ENCODE data around the gene ORAI1. TPM values are rescaled to one million over a fixed set of nuclear protein-coding genes. Genes with fewer than 3 reads are reported as not detected.
A peak's percentile ranks its signal among the peaks of the same experiment; 100 is the strongest.

The ORAI1 gene
- total RNA-seq, 2 donors from 2014 or later = 4.7 to 6.6 TPM

DNA sequence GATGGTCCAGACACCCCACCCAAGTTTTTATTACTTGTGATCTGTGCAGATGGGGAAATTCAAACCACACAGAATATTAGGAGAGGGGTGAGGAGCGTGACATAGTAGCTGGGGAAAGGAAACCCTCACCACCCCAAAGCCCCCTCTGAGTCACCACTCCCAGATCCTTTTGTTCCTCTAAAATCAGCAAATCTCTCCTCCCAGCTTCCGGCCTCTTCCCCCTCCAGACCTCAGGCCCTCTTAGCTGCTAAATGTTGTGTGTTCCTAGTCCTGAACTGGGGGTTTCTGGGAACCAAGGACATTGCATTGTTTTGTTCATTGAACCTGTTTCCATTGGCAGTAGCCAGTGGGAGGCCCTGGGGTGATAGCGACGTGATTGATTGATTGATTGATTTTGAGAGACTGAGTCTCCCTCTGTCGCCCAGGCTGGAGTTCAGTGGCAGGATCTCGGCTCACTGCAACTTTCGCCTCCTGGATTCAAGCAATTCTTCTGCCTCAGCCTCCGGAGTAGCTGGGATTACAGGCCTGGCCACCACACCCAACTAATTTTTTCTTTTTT lies 5.9 kb upstream of the ORAI1 start:
- Histone ChIP-seq H3K9me3 (no peaks in the 10 kb centered on the region), H3K27ac (no peak overlapping the region)
- TF ChIP-seq, protein P1, sequence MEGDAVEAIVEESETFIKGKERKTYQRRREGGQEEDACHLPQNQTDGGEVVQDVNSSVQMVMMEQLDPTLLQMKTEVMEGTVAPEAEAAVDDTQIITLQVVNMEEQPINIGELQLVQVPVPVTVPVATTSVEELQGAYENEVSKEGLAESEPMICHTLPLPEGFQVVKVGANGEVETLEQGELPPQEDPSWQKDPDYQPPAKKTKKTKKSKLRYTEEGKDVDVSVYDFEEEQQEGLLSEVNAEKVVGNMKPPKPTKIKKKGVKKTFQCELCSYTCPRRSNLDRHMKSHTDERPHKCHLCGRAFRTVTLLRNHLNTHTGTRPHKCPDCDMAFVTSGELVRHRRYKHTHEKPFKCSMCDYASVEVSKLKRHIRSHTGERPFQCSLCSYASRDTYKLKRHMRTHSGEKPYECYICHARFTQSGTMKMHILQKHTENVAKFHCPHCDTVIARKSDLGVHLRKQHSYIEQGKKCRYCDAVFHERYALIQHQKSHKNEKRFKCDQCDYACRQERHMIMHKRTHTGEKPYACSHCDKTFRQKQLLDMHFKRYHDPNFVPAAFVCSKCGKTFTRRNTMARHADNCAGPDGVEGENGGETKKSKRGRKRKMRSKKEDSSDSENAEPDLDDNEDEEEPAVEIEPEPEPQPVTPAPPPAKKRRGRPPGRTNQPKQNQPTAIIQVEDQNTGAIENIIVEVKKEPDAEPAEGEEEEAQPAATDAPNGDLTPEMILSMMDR (IDR thresholded peaks at IDR 0.05) = no peak

DNA sequence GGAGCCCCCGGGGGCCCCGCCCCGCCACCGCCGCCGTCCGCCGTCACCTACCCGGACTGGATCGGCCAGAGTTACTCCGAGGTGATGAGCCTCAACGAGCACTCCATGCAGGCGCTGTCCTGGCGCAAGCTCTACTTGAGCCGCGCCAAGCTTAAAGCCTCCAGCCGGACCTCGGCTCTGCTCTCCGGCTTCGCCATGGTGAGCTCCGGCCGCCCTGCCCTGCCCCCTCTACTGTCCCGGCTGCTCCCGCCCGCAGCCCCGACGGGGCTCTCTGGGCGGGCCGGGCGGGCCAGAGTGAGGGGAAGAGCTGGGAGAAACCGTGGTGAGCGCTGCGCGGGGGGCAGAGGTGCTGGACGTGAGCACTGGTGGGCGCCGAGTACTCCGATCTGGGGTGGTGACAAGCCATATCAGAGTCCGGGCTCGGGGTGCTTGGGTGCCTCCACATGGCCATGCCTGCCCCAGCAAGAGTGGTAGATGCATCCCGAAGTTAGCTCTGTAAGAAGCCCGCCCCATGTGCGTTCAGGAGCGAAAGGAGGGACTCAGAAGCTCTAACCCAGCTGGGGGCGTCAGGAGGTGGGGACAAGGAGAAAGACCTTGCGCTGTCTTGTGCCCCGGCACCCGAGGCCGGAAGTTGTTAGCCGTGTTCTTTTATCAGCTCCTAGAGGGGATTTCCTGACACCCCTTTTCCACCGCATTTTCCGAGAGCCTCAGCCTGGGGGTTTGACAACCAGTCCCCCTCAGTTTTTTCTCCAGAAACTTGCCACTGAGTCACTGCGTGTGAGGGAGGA lies 717 bp downstream of the ORAI1 start:
- ATAC-seq (ENCODE audit: insufficient number of reproducible peaks, low FRiP score, low read depth) = no peak
- Histone ChIP-seq H3K27ac (peak overlapping the region; percentile 84 to 93), H3K36me3 (no peaks in the 10 kb centered on the region), H3K4me1 (ENCODE audit: control insufficient read depth in 1 of 2, low read depth in 2 of 2) (peaks cover 7 to 25% of the 10 kb centered on the region in 2 donors), H3K27me3 (replicated peaks; ENCODE audit: insufficient read depth) (no peaks in the 10 kb centered on the region), H3K4me3 (peak overlapping the region; percentile 76), H3K9me3 (no peaks in the 10 kb centered on the region)
- DNase-seq (ENCODE audit: low spot score) = peak; percentile 23
- TF ChIP-seq, protein P1 (IDR thresholded peaks at IDR 0.05) = no peak

More for the DNA sequence above, 5.9 kb upstream of the ORAI1 start:
- no peaks in the 10 kb centered on the region for H3K36me3 ChIP-seq
- no peak for ATAC-seq (ENCODE audit: insufficient number of reproducible peaks, low FRiP score, low read depth)
- H3K4me1 ChIP-seq (ENCODE audit: control insufficient read depth in 1 of 2, low read depth in 2 of 2) = peaks cover 0 to 15% of the 10 kb centered on the region in 2 donors
- DNase-seq (ENCODE audit: low spot score) = no peak
- no peaks in the 10 kb centered on the region for H3K27me3 ChIP-seq (replicated peaks; ENCODE audit: insufficient read depth)
- H3K4me3 ChIP-seq = no peak overlapping the region

GRCh38 chr12:121628037-121628436 lies 1.7 kb downstream of the ORAI1 start:
- no peaks in the 10 kb centered on the region for H3K27me3 ChIP-seq (replicated peaks; ENCODE audit: insufficient read depth)
- peaks cover 7 to 25% of the 10 kb centered on the region in 2 donors for H3K4me1 ChIP-seq (ENCODE audit: control insufficient read depth in 1 of 2, low read depth in 2 of 2)
- peak overlapping the region in 1 of 2 donors; percentile 84 for H3K27ac ChIP-seq
- TF ChIP-seq, protein P1 (IDR thresholded peaks at IDR 0.05) = no peak
- no peak for ATAC-seq (ENCODE audit: insufficient number of reproducible peaks, low FRiP score, low read depth)
- H3K4me3 ChIP-seq = peak overlapping the region; percentile 76
- H3K9me3 ChIP-seq = no peaks in the 10 kb centered on the region
- H3K36me3 ChIP-seq = no peaks in the 10 kb centered on the region
- DNase-seq (ENCODE audit: low spot score) = no peak

GRCh38 chr12:121628536-121628935 lies 2.2 kb downstream of the ORAI1 start:
- H3K36me3 ChIP-seq = no peaks in the 10 kb centered on the region
- peaks cover 7 to 25% of the 10 kb centered on the region in 2 donors for H3K4me1 ChIP-seq (ENCODE audit: control insufficient read depth in 1 of 2, low read depth in 2 of 2)

GRCh38 chr12:121630791-121631355 lies 4.5 kb downstream of the ORAI1 start:
- ATAC-seq (ENCODE audit: insufficient number of reproducible peaks, low FRiP score, low read depth) = no peak
- Histone ChIP-seq H3K27me3 (replicated peaks; ENCODE audit: insufficient read depth) (no peaks in the 10 kb centered on the region), H3K36me3 (no peaks in the 10 kb centered on the region), H3K9me3 (no peaks in the 10 kb centered on the region), H3K27ac (no peak overlapping the region), H3K4me1 (ENCODE audit: control insufficient read depth in 1 of 2, low read depth in 2 of 2) (peaks cover 7 to 17% of the 10 kb centered on the region in 2 donors), H3K4me3 (no peak overlapping the region)
- no peak for DNase-seq (ENCODE audit: low spot score)
- TF ChIP-seq, protein P1 (IDR thresholded peaks at IDR 0.05) = no peak

More at GRCh38 chr12:121628536-121628935, 2.2 kb downstream of the ORAI1 start:
- H3K27ac ChIP-seq = no peak overlapping the region
- no peak for ATAC-seq (ENCODE audit: insufficient number of reproducible peaks, low FRiP score, low read depth)
- peak overlapping the region; percentile 76 for H3K4me3 ChIP-seq
- TF ChIP-seq, protein P1 (IDR thresholded peaks at IDR 0.05) = no peak
- no peak for DNase-seq (ENCODE audit: low spot score)
- H3K9me3 ChIP-seq = no peaks in the 10 kb centered on the region
- H3K27me3 ChIP-seq (replicated peaks; ENCODE audit: insufficient read depth) = no peaks in the 10 kb centered on the region

Measured in thoracic aorta (tissue), 2 donors.